Activated CD8-positive, alpha-beta memory T cell treated with anti-CD3 and anti-CD28 coated beads for 4 hours (primary cell): ENCODE data around the gene LANCL2.
"Not testable (repeated sequence)": the region's sequence is repeated elsewhere in the genome, so short reads cannot be mapped to it uniquely, and the experiment has no call there.

Experiments used
- DNase-seq, 2 donors: peaks; one replicate each; pipeline ENCODE4 v3.0.0-alpha.2; 2020; ENCODE audit warnings: low read depth in 2 of 2

Gene LANCL2, protein sequence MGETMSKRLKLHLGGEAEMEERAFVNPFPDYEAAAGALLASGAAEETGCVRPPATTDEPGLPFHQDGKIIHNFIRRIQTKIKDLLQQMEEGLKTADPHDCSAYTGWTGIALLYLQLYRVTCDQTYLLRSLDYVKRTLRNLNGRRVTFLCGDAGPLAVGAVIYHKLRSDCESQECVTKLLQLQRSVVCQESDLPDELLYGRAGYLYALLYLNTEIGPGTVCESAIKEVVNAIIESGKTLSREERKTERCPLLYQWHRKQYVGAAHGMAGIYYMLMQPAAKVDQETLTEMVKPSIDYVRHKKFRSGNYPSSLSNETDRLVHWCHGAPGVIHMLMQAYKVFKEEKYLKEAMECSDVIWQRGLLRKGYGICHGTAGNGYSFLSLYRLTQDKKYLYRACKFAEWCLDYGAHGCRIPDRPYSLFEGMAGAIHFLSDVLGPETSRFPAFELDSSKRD

DNA sequence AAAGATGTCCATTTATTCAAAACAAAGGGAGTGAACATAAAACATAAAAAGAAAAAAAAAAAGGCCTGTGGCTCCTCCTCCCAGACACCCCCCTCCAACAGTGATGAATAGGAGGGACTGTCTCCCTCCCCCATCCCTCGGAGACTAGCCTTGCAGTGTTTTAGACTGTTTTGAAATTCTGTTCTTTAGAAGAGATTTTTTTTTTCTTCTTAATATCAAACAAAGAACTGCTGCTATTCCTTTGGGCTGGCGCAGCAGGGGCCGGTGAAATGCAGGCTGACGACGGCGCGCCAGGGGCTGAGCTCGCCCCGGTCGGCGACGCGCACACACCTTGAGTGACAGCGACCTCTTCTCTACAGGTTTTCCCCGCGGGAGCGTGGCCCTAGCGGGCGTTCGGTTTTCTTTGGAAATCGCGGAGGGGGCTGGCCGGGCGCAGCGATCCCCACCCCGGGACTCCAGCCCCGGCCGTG lies at the start of gene LANCL2:
TSS of gene LANCL2 (plus strand) at position 133 of the 470 bp plus-strand sequence. CDS start 689 bp downstream, outside the sequence.
- DNase-seq: peak; percentile 4 to 13

DNA sequence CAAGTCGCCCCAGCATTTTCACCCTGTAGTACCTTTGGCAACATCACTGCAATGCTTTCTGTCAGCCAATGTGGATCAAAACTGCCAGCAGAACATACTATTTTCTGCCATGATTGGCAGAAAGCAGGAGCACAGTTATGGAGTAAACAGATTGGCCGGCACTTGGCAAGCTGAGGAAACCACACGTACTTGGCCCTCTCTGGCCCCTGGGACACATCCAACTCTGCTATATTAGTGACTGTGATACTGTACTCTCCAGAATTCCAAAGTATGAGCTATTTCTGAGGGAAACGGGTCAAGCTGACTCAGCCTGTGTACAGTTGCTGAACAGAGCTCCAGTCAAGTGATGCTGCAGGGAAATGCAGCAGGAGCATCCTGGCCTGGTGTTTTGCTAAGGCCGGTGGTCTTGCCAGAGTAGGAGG lies 39.8 kb upstream of the LANCL2 start:
- no peak for DNase-seq

DNA sequence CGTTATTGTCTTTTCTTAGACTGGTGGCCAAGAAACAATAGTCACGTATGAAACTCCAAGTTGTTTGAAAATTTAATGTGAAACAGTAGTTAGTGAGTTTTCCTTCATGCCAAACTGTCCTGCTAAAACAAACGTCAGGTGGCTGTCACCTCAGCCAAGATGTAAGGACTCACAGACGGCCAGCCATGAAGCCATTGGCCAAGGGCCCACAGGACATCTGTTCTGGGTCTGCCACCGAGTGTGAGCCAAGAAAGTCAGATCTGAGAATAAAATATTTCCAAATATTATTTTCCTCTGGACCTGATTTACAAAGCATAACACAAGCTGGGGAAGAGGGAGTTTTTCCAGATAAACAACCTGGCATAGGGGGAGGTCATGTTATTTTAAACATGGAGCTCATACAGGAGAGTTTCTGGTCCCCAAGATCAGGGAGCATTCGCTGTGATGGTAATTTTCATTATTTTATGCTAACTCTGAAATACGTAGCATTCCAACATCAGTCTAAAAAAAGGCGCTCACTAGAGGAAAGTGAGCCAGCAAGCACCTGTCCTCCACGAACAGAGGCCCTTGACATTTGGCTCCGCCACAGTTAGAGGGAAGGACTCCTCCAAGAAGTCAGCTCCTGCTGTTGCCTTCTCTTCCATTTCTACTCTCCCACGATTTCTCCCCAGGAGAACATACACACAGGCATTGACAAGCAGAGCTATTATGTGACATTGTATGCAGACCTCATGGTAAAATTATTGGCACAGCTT lies 38.9 kb upstream of the LANCL2 start:
- DNase-seq: no peak

DNA sequence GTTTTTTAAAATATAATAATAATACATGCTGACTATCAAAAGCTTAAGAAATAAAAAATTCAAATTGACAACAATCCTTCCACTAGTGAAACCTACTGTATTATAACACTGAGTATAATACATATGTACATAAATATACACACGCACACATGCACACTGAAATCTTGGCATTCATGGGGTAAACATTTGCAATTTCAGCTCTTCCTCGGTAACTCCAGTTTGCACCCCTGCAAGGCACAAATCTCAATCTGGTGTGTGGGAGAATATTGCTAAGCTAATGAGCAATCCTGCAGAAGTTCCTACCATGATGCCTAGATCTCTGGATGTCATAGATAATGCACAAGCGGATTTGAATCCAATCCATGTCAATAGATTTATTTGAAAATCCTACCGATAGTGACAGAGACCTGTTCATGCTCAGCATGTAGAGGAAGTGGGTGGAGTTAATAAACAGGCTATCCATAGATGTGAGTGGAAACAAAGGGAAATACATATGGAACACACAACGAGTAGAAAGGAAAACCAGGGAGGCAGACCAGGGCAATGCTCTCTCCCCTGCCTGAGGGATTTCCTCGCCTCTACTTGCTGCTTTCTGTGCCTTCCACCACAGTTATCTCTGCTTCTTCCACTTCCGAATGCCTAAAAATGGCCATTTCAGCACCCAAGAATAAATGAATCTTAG lies 38.1 kb upstream of the LANCL2 start:
- no peak for DNase-seq

DNA sequence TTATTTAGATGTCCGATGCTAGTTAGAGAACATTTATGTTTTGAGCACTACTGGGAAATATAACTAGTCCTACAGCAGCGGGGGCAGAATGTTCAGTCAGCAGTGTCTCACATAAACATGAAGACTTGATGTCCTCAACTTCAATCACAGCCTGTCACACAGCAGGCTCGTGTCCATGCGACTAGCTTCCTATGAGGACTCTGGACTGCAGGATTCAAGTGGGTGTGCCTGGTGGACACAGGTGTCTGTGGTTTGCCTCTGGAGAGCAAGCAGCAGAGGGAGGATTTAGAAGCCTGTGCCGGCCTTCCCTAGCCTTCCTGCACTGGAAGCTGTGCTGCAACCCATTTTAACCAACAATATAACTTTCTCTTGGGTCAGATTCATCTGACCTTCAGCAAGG lies 30.0 kb upstream of the LANCL2 start:
- no peak for DNase-seq

DNA sequence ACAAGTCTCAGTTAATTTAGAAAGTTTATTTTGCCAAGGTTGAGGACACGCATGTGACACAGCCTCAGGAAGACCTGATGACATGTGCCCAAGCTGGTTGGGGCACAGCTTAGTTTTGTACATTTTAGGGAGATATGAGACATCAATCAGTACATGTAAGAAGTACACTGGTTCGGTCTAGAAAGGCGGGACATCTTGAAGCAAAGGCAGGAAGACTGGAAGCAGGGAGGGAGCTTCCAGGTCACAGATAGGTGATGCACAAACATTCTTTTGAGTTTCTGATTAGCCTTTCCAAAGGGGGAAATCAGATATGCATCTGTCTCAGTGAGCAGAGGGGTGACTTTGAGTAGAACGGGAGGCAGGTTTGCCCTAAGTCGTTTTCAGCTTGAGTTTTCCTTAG lies 29.4 kb upstream of the LANCL2 start:
- no peak for DNase-seq

DNA sequence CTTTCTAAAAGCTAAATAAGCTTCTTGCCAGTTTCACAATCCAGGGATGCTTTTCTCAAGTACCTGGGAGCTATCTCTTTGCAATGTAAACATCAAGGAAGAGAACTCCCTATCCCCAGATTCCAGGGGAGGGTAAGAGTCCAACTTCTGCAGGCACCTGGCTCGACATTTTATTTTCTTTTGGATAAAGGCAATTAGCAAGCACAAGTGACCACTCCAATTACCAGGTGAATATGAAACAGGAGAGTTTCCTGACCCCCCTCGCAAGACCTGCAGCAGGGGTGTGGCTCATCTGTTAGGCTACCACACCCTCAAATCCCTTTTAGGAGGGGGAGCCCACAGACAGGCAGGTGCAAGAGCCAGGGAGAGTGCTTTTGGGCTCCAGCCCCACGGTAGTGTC lies 28.6 kb upstream of the LANCL2 start:
- DNase-seq: no peak

DNA sequence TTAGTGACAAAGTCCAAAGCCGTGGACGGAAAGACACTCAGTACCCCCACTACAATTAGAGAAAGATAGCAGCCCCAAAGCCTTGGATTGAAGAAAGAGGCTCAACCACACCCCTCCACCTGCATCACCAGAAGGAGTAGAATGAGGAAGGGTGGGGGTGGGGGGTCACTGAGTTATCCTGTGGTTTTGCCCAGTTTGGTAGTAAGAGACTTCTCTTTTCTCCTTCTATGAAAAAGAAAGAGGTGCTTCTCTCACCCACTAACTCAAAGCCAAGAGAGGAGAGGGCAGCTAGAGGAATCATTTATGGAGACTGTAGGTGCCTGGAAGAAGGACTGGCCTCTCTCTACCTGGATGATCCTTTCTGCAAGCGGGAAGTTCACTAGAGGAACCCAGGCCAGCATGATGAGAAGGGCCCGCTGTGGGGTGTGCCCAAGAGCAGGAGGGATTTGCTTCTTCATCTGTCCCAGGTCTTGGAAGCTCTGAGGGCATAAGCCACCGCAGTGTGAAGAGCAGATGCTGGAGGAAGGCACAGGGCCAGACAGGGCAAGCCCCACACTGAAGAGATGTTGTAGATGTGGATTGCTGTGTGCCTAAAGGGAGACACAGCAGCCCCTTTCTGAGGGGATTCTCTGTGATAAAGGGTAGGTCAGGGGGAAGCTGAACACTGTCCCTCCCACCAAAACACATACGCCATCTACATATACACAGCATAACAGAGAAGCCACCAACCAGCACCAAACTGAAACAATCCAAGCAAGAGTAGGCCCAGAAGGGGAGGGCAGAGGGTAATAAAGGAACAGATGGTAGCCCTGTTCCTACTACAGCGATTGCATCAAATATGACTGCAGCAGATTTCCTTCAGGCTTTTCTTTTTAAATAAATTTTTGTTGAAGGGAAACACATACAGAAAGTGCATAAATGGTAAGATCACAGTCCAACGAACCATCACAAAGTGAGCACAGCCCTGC lies 25.8 kb upstream of the LANCL2 start:
- DNase-seq: no peak

DNA sequence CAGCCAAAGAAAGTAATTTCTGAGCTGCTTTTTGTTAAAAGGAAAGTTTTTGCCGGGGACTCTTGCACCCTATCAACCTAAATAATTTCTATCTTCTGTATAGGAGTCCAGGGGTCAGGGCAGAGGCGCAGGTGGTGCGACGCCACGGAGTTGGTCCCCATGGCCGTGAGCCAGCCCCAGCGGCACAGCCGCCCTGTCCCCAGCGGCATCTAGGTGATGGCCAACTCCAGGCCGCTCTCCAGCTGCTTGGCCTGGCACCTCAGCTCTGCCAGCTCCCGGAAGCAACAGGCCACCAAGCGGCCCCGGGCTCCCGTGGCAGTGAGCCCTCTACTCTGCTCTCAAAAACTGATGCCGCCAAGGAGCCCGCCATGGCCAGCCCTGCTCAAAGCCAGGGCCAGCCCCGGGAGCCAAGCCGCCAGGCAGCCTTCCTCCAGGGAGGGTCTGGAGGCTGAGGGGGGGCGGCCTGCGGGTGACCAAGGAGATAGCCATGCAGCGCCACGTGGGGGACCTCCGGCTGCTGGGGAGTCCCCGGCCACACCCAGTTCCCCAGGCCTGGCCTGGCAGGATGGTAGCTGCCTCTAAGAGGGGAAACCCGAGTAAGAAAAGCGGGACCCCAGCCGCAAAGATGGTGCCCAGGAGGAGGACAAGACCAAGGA lies 22.8 kb upstream of the LANCL2 start:
- DNase-seq: no peak

DNA sequence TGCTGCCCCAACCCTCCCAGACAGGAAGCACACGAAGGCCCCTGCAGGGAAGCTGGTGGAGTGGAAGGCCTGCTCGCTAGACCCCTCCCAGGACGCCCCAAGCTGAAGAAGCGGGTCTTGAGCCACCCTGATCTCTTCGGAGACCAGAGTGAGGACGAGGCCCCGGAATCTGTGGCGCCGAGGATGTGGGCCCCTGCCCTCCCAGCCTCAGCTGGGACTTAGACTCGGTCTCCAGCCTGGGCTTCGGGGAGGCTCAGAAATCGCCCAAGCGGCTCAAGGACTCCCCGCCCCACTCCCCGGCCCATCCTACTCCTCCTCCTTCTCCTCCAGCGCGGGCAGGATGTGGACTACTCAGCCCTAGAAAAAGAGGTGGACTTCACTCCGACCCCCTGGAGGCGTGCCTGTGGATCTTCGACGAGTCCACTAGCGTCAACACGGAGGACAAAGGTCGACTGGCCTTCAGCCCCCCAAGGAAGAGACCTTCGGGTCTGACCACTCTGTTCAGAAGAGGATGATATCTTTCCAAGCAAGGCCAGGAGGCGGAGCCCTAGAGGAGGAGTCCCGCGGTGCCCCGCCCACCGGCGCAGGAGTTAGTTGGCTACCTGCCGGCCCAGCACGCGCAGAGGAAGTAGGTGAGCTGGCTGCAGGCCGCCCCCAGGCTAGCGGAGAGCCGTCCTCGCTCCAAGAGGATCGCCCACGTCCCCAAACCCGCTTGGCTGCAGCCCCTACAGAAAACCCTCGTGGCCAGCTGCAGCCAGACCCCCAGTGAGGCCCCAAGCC lies 21.9 kb upstream of the LANCL2 start:
- DNase-seq: no peak

DNA sequence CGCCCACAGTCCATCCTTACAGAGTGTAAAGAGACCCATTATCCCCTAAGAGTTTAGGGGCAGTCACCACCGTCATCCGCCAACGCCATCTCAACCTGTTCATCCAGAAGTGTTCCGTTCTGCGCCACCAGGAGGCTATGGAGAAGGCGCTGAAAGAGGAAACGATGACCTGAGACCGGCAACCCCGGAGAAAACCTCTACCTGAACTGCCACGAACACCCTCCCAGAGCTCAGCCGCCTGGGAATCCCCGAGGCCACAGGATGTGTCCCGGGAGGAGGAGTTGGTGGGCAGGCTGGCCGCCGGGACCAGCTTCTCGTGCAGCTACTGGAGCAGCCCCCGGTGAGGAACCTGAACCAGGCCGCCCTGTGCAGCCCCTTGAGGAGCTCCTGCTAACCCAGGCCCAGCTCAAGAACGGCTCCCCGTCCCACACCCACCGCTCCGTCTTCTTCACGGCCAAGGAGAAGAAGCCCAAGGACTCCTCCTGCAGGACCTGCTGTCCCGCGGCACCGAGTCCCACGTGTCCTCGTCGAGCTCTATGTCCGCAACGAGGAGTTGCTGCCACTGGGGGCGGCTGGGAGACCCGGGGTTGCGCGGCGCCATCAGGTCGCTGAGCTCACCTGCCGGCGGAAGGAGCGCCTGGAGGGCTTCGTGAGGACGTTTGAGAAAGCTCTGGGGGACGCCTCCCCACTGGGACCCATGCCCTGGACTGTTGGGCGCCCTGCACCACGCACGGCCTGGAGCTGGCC lies 21.1 kb upstream of the LANCL2 start:
- no peak for DNase-seq

DNA sequence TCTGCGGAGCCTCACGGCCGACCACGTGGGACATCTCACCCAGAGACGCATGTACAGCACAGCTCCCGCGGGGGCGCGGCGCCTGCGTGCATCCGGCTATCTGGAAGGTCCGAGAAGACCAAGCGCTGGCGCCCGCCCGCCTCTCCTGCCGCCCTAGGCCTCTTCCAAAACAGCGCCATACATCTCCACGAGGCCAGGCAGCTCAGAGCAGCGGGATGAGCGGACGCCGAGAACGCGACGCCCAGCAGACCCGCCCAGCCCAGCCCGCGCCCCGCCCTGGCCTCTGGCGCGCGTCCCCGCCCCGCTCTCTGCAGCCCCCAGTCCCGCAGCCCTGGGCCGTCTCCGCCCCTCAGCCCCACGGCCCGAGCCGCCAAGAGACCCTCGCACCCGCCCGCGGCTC lies 20.3 kb upstream of the LANCL2 start:
- no peak for DNase-seq

DNA sequence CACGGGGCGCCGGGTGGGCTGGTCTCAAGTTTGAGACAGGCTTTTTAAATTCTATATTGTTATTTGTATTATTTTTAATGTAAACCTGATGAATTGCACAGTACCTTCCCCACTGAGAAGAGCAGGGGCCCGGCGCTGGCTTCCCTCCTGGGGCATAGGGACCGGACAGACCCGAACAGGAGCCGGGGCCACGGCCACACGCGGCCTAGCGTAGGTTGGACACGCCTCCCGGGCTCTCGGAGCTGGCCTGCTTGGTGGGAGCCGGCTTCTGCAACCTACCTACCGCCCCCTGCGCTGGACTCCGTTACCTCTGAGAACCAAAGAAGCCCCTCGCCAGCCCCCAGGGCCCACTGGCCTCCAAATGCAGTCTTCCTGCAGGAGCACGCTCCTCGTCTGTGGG lies 19.8 kb upstream of the LANCL2 start:
- no peak for DNase-seq

DNA sequence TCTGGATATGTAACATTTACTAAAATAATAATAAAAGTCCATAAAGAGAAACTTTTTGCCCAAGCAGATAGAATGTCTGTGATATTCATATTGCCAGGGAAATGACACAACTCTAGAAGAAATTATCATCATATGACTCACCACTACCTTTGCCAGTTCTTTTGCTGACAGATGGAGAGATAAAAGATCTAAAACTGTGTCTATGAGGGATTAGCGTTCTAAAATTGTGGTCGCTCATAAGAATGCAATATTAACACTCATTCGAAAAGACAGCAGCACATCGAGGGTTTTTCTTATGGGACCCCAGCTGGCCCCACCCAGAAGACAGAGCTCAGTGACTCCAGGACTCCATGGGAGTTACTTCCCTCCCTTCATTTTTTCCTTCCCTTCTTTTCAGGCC lies 16.6 kb upstream of the LANCL2 start:
- DNase-seq: no peak

DNA sequence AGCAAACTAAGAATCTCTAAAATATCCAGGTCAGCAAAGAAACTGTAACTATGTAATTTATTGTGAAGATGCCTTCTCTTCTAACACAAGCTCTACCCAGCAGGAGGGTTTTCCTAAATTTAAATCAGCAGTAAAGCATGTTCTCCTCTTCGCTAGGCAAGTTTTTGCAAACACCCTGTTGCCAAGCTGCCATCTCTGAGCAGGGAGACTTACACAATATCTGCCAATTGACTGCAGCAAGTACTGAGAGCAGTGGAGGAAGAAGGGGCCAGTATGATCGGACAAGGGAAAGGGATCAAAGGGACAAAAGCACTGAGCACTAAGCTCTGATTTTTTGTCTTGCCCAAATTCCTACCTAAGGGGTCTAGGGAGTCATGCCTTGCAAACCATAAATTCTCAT lies 16.0 kb upstream of the LANCL2 start:
- no peak for DNase-seq

DNA sequence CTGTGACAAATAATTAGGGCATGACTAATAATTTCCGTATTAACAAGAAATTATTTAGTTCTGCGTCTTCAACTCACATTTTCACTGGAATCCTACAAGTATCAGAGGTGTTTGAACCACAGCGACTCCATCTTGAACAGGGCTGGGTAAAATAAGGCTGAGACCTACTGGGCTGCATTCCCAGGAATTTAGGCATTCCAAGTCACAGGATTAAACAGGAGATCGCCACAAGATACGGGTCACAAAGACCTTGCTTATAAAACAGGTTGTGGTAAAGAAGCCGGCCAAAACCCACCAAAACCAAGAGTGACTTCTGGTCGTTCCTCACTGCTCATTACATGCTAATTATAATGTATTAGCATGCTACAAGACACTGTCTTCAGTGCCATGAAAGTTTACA lies 14.9 kb upstream of the LANCL2 start:
- DNase-seq: no peak

DNA sequence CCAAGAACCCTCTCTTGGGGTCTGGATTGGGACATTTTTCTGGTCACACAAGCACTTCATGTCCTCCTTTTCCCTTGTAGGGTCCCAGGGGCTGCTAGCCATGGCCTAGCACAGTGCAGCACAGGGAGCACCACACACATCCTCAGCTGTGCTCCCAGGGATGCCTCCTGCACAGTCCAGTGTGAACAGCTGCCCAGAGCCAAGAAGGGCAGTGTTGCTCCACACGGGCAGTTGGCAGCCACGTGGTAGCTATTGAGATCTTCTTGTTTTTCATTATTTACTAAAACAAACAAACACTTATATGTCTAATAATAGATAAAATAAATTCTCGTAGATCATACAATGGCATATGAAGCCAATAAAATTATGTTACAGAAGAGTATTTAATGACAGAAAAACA lies 13.9 kb upstream of the LANCL2 start:
- DNase-seq: no peak

DNA sequence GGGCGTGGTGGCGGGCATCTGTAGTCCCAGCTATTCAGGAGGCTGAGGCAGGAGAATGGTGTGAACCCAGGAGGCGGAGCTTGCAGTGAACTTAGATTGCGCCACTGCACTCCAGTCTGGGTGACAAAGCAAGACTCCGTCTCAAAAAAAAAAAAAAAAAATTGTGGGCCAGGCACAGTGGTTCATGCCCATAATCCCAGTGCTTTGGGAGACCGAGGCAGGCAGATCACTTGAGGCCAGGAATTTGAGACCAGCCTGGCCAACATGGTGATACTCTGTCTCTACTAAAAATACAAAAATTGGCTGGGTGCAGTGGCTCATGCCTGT lies 12.2 kb upstream of the LANCL2 start:
- DNase-seq: not testable (repeated sequence)

DNA sequence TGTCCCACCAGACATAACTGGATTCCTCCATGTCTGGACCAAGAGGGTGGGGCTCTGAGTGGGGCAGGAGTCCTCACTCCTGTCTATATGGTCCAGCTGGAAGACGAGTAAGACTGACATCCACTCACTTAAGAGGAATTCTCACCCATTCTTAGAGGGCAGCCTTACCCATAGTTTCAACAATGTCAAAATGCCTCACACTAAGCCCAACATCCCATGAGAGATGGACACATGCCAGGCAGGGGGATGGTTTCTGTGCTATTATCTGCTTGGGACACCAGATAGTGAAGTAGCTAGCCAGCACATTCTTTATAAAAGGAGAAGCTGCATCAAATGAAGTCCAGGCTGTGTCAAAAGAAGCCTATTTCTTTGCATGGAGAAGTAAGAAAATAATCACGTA lies 4.7 kb upstream of the LANCL2 start:
- DNase-seq: no peak
